Measurements from ENCODE around the gene PRKAR2B.
A peak's percentile ranks its signal among the peaks of the same experiment; 100 is the strongest.

GRCh38 chr7:107210400-107210799 lies 165.9 kb downstream of the PRKAR2B start:
- TF ChIP-seq CTCF (IDR thresholded peaks at IDR 0.05) (peak; percentile 10), EZH2phosphoT487 (IDR thresholded peaks at IDR 0.05) (no peak)

All from neural progenitor cell (in vitro differentiated cells).